Measurements from ENCODE around the gene MRPL20. TPM values are rescaled to one million over a fixed set of nuclear protein-coding genes. Genes with fewer than 3 reads are reported as not detected.
A peak's percentile ranks its signal among the peaks of the same experiment; 100 is the strongest.

The MRPL20 gene
- polyA plus RNA-seq, 3 donors: 84.3 to 186 (median 156) TPM

DNA sequence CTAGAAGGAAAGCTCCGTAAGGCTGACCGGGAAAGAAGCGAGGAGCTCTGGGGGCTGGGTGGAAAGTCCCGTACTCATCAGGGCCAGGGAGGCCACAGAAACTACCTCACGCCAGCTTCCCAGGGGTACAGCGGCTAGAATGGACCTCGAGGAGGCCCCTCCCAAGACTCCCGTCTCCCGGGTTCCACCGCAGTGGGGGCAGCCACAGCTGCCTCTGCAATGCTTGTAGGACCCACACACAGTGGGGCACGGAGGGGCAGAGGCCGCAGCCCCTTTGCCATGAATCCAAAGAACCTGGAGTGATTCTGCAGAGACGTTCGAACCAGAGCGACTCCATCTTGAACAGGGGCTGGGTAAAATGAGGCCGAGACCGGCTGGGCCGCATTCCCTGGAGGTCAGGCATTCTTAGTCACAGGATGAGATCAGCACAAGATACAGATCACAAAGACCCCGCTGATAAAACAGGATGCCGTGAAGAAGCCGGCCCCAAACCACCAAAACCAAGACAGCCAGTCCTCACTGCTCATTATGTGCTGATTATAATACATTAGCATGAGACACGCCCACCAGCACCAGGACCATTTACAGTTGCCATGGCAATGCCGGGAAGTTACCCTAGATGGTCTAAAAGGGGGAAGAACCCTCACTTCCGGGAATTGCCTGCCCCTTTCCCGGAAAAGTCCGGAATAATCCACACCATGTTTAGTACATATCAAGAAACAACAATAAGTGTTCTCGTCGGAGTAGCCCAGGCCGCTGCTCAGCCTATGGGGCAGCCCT, 15.6 kb upstream of the MRPL20 start:
- no peaks in the 10 kb centered on the region for H3K4me1 Mint-ChIP-seq

DNA sequence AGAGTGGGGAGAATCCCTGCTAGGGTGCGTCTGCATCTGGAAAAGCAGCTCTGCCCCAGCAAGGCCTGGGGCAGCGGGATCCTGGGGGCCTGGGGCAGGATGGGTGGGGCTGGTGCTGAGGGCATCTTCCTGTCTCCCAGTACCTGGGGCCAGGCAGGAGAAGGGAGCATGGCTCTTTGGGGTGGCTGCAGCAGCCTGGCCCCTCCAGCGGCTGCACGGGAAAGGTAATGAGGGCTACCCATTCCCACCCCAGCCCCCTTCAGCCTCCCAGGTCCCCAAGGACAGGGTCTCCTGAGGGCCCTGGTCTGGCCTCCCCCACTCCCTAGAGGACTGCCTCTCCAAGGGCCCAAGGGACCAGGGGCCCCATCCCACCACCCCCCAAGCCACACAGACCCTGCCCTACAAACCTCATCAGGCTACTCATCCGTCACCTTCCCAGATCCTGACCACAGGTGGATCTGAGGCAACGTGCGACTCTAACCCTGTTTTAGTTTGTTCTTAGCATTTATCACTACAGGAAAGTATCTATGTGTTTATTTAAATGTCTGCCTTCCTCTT, 14.9 kb upstream of the MRPL20 start:
- Histone ChIP-seq H3K4me3 (replicated peaks in 1 of 3; ENCODE audit: low read depth in 2 of 3, low read length in 3 of 3) (no peak overlapping the region), H3K79me2 (ENCODE audit: insufficient read depth, low read length) (no peaks in the 10 kb centered on the region), H3K27ac (ENCODE audit: low read depth in 1 of 2, low read length in 2 of 2) (no peak overlapping the region), H3K4me1 (ENCODE audit: control insufficient read depth in 1 of 2, insufficient read depth in 2 of 2, low read length in 2 of 2) (no peaks in the 10 kb centered on the region), H4K20me1 (ENCODE audit: insufficient read depth, low read length) (no peaks in the 10 kb centered on the region), H3K9me3 (replicated peaks in 1 of 2; ENCODE audit: control insufficient read depth in 1 of 2, insufficient read depth in 1 of 2, low read length in 2 of 2) (no peaks in the 10 kb centered on the region), H3K27me3 (ENCODE audit: control insufficient read depth in 2 of 2, insufficient read depth in 2 of 2, low read length in 2 of 2) (peaks cover 2 to 25% of the 10 kb centered on the region in 2 donors), H2AFZ (ENCODE audit: insufficient read depth, low read depth, low read length, poor library complexity, severe bottlenecking) (no peak overlapping the region), H3K9ac (ENCODE audit: insufficient read depth, low read length, poor library complexity, severe bottlenecking) (no peak overlapping the region), H3K4me2 (replicated peaks; ENCODE audit: extremely low read depth, low read length, poor library complexity, severe bottlenecking) (no peak overlapping the region), H3K36me3 (replicated peaks in 1 of 2; ENCODE audit: control insufficient read depth in 1 of 2, insufficient read depth in 2 of 2, low read length in 2 of 2) (no peaks in the 10 kb centered on the region)
- intact Hi-C loops (cut with micrococcal nuclease): no loop called here
- Mint-ChIP-seq H3K36me3 (no peaks in the 10 kb centered on the region), H3K27me3 (ENCODE audit: low read depth in 3 of 3) (peaks cover 26 to 61% (median 29%) of the 10 kb centered on the region in 3 donors), H3K4me1 (no peaks in the 10 kb centered on the region), H3K27ac (no peak overlapping the region), H3K4me3 (peak overlapping the region in 1 of 2 donors; percentile 48), H3K9me3 (peaks cover 0 to 4% (median 0%) of the 10 kb centered on the region in 7 donors)
- 93% methylated on average over 3 of the region's 7 CpGs for WGBS (ENCODE audit: insufficient coverage)
- no peak for DNase-seq
- no peak for TF ChIP-seq CTCF (IDR thresholded peaks at IDR 0.05)

More for the DNA sequence above, 15.6 kb upstream of the MRPL20 start:
- intact Hi-C loops (cut with micrococcal nuclease): no loop called here
- no peaks in the 10 kb centered on the region for H3K36me3 ChIP-seq (replicated peaks in 1 of 2; ENCODE audit: control insufficient read depth in 1 of 2, insufficient read depth in 2 of 2, low read length in 2 of 2)
- no peaks in the 10 kb centered on the region for H4K20me1 ChIP-seq (ENCODE audit: insufficient read depth, low read length)
- H3K4me2 ChIP-seq (replicated peaks; ENCODE audit: extremely low read depth, low read length, poor library complexity, severe bottlenecking): no peak overlapping the region
- no peak overlapping the region for H3K4me3 ChIP-seq (replicated peaks in 1 of 3; ENCODE audit: low read depth in 2 of 3, low read length in 3 of 3)
- H3K4me1 ChIP-seq (ENCODE audit: control insufficient read depth in 1 of 2, insufficient read depth in 2 of 2, low read length in 2 of 2): no peaks in the 10 kb centered on the region
- no peak overlapping the region for H3K27ac Mint-ChIP-seq
- 77% methylated on average over 21 of the region's 29 CpGs for WGBS (ENCODE audit: insufficient coverage)
- no peak overlapping the region for H3K9ac ChIP-seq (ENCODE audit: insufficient read depth, low read length, poor library complexity, severe bottlenecking)
- no peaks in the 10 kb centered on the region for H3K36me3 Mint-ChIP-seq
- H2AFZ ChIP-seq (ENCODE audit: insufficient read depth, low read depth, low read length, poor library complexity, severe bottlenecking): no peak overlapping the region
- no peak for TF ChIP-seq CTCF (IDR thresholded peaks at IDR 0.05)
- H3K27me3 Mint-ChIP-seq (ENCODE audit: low read depth in 3 of 3): peaks cover 26 to 67% (median 29%) of the 10 kb centered on the region in 3 donors
- H3K27me3 ChIP-seq (ENCODE audit: control insufficient read depth in 2 of 2, insufficient read depth in 2 of 2, low read length in 2 of 2): peaks cover 2 to 27% of the 10 kb centered on the region in 2 donors
- peaks cover 0 to 4% (median 0%) of the 10 kb centered on the region in 7 donors for H3K9me3 Mint-ChIP-seq
- peak overlapping the region in 1 of 2 donors; percentile 48 for H3K4me3 Mint-ChIP-seq
- H3K9me3 ChIP-seq (replicated peaks in 1 of 2; ENCODE audit: control insufficient read depth in 1 of 2, insufficient read depth in 1 of 2, low read length in 2 of 2): no peaks in the 10 kb centered on the region
- DNase-seq: no peak
- no peak overlapping the region for H3K27ac ChIP-seq (ENCODE audit: low read depth in 1 of 2, low read length in 2 of 2)
- H3K79me2 ChIP-seq (ENCODE audit: insufficient read depth, low read length): no peaks in the 10 kb centered on the region

All from CD14-positive monocyte (primary cell).